Measurements from ENCODE around the gene RASSF4.
"Not testable (repeated sequence)": the region's sequence is repeated elsewhere in the genome, so short reads cannot be mapped to it uniquely, and the experiment has no call there.

Gene RASSF4

DNA sequence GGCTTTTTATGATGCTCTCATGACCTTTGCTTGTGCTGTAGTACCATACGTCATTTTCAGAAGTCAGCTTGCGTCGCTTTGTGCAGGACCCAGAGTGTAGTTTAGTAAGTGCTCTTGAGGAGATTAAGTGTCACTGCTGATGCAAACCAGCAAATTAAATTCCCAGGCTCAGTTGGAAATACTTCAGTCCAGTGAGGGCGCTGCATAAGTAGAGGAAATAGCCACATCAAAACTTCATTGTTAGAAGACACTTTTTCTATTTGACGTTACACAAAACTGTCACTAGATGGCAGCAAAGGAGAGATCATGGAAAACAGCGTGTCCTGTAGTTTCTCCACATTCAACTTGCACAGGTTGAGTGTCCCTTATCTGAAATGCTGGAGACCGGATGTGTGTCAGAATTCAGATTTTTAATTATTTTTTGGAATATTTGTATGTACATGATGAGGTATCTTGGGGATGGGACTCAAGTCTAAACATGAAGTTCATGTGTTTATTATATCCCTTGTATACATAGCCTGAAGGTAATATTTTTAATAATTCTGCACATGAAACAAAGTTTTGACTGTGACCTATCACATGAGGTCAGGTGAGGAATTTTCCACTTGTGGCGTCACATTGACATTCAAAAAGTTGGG is 49.0 kb downstream of the RASSF4 start:
- peak; percentile 48 for DNase-seq

DNA sequence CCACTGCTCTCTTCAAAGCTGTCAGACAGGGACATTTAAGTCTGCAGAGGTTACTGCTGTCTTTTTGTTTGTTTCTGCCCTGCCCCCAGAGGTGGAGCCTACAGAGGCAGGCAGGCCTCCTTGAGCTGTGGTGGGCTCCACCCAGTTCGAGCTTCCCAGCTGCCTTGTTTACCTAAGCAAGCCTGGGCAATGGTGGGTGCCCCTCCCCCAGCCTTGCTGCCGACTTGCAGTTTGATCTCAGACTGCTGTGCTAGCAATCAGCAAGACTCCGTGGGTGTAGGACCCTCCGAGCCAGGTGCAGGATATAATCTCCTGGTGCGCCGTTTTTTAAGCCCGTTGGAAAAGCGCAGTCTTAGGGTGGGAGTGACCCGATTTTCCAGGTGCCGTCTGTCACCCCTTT is 55.0 kb downstream of the RASSF4 start:
- DNase-seq, result not testable (repeated sequence)

DNA sequence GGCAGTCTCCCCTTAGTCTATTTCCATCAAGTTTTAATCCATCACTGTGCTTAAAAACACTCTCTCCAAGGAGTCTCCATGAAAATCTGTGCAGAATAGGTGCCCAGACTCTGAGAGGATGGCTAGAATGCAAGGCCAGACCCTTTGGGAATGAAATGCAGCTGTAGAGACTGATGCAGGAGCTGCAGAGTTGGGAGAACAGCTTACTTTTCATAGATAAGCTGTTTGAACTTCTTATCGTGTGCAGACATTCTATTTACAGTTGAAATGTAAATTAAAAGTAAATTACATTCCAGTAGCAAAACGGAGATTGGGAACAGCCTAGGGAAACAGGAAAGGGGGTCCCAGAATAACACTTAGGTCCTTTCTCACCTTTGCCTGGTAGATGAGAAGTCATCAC is 56.0 kb downstream of the RASSF4 start:
- no peak for DNase-seq

DNA sequence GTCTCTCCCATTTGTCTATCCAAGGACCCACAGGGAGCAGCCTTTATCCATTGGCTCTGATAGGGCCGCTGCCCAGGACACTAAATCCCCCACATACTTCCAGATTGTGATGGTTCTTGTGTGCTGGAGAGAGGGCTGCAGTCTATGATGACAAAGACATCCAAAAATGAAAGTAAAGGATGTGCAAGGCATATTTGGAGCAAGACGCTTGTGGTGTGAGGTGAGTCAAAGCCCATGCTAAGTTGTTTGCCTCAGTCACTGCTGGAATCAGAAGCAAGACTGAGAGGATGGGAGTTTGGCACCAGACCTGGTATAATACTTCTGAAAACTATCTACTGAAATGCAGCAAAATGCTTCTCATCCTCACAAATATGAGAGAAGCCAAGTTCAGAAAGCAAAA is 63.8 kb downstream of the RASSF4 start:
- DNase-seq, result no peak

DNA sequence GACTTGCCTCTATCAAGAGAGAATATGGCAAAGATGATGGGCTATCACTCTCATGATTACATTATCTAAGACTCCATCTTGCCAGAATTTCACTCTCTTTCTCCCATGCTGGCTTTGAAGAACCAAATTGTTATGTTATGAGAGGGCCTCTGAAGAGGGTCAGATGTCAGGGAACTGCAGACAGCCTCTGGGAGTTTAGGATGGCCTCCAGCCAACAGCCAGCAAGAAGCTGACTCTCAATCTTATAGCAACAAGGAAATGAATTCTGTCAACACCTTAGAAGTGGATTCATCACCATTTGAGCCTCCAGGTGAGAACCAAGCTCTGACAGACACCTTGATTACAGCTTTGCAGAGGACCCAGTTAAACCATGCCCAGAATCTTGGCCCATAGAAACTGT is 74.7 kb downstream of the RASSF4 start:
- no peak for DNase-seq

DNA sequence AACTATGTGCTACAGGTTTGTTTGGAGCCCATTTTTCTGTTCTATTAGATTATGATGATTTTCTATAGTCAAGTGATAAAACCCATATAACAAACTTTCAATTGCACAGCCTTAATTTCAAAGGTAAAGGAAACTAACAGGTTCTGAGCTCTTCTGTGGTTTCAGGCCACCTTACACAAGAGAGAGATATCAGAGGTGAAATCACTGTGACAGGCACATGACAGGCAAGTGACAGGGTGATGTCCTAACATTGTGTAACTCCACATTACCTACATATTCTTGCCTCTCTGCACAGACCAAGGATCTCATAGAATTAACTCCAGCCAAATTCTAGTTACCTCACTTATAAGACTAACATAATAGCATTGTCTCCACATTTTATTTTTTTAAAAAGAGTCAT is 76.1 kb downstream of the RASSF4 start:
- DNase-seq, result no peak

DNA sequence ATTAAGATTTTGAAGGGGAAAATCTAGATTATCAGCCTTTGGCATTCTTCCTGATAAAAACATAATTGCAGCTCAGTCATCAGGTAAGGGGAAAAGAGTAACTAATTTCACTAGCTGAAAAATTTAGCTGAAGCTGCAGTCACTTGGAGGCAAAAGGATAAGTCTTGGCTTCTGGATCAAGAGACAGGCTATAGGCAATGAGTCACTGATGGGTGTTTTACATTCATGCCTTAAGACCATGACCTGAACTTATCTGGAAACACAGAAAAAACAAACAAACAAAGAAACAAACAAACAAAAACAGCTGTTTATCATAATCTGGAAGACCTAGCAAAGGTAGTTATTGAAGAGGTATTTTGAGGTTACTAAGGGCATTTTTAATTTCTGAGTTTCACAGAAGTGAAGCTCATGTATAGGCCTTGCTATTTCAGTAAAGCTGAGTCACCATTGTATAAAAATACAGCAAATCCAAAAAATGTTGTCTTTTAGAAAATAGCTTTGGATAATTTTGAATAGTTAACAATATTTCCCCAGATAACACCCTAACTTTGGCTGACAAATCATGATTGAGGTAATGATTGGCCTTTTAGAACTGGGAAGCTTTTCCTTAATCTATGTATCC is 81.4 kb downstream of the RASSF4 start:
- no peak for DNase-seq

DNA sequence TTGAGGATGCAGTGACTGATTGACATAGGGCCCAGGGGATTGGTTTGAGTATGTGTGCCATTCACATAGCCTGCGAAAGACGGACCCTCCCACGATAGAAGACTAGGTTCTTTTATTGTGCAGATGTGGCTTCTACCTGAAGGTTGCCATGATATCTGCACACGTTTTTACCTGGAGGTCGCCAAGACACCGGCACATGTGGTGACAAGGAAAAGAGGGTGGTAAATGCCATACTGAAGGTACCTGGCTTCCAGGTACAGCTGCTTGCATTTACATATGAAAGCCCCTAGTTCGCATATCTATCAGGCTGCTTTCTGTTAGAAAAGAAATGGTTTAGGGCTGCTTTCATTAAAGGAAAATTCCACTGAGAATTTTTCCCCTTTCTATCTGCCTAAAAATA is 84.7 kb downstream of the RASSF4 start:
- no peak for DNase-seq
